Measurements from ENCODE around the gene NIPBL.

- TF ChIP-seq CEBPB (IDR thresholded peaks at IDR 0.05) = no peak
- TF ChIP-seq NFIC (IDR thresholded peaks at IDR 0.05) = no peak
- TF ChIP-seq REST (IDR thresholded peaks at IDR 0.05; ENCODE audit: low read depth) = no peak
- no peak for TF ChIP-seq MAX (IDR thresholded peaks at IDR 0.05)
- TF ChIP-seq EGR1 (IDR thresholded peaks at IDR 0.05) = no peak
- no peak for TF ChIP-seq CREB1 (IDR thresholded peaks at IDR 0.05; ENCODE audit: low read depth)
- TF ChIP-seq TAF1 (IDR thresholded peaks at IDR 0.05; ENCODE audit: low read depth) = no peak
- no peak for TF ChIP-seq EP300 (IDR thresholded peaks at IDR 0.05; ENCODE audit: borderline replicate concordance)
Measured at GRCh38 chr5:37056762-37057161, 180.2 kb downstream of the NIPBL start.
